GM19023 (cell line): ENCODE data around the gene CLVS2.

Experiments
- ATAC-seq: cut with Tn5 transposase; IDR thresholded peaks from one replicate; pipeline ENCODE4 v1.9.1; 2021; ENCODE audit warnings: mild to moderate bottlenecking, moderate library complexity; ENCODE audit not compliant: unreplicated experiment

CLVS2 gene

GRCh38 chr6:123118811-123119210 lies 122.8 kb downstream of the CLVS2 start:
- ATAC-seq = no peak
